Caco-2 (cell line): Measurements from ENCODE around the gene UBE2E3. TPM values are rescaled to one million over a fixed set of nuclear protein-coding genes. Genes with fewer than 3 reads are reported as not detected.

Experiments used
- BruUV-seq: library from RNA; stranded (reverse); fragments of 400-500 nt; replicated peaks from 2 replicates; lab custom pipeline; 2021; lab: Mats Ljungman, UMichigan
- CTCF ChIA-PET: fragments of 300-600 bp; sonication (Branson Sonifier 250); formaldehyde crosslinking; loops from one replicate; lab custom pipeline; 2022; ENCODE audit warnings: antibody characterized with exemption; lab: Charles Lee
- POLR2A ChIA-PET: fragments of 300-600 bp; sonication (Branson Sonifier 250); formaldehyde crosslinking; loops from one replicate; lab custom pipeline; 2022; ENCODE audit warnings: antibody characterized with exemption; lab: Charles Lee
- DNase-seq, 2 experiments: peaks; one replicate each; pipeline versions ENCODE4 v3.0.0 to v3.0.0-alpha.2; 2020 to 2022
- H3K27me3 ChIP-seq: replicated peaks from 2 replicates; pipeline ENCODE4 v1.6.0; 2011; ENCODE audit warnings: low read length; ENCODE audit not compliant: control insufficient read depth, insufficient read depth
- H3K36me3 ChIP-seq: 2 replicates; pipeline ENCODE4 v1.5.1; 2011; ENCODE audit warnings: low read length; ENCODE audit not compliant: control insufficient read depth, insufficient read depth
- H3K4me1 ChIP-seq: fragments of 250-450 bp; sonication (Bioruptor Pico); 2 replicates; pipeline ENCODE4 v1.5.1; 2020; ENCODE audit warnings: mild to moderate bottlenecking
- H3K4me3 ChIP-seq: 2 replicates; pipeline ENCODE4 v1.5.1; 2011; ENCODE audit warnings: low read depth, mild to moderate bottlenecking, control low read depth, low read length
- H3K9me3 ChIP-seq: fragments of 250-450 bp; sonication (Bioruptor Pico); 2 replicates; pipeline ENCODE4 v1.5.1; 2020; ENCODE audit warnings: mild to moderate bottlenecking, moderate library complexity
- H3K27ac Mint-ChIP-seq: one replicate; pipeline ENCODE4 v1.8.0; 2022; ENCODE audit warnings: mixed read lengths; ENCODE audit not compliant: unreplicated experiment
- H3K27me3 Mint-ChIP-seq: one replicate; pipeline ENCODE4 v1.8.0; 2022; ENCODE audit warnings: mixed read lengths; ENCODE audit not compliant: insufficient read depth, unreplicated experiment
- H3K36me3 Mint-ChIP-seq: one replicate; pipeline ENCODE4 v1.8.0; 2022; ENCODE audit warnings: mild to moderate bottlenecking, mixed read lengths; ENCODE audit not compliant: insufficient read depth, unreplicated experiment
- H3K4me1 Mint-ChIP-seq: one replicate; pipeline ENCODE4 v1.8.0; 2022; ENCODE audit warnings: low read depth, mixed read lengths; ENCODE audit not compliant: unreplicated experiment
- H3K4me3 Mint-ChIP-seq: one replicate; pipeline ENCODE4 v1.8.0; 2022; ENCODE audit warnings: mild to moderate bottlenecking, moderate library complexity, mixed read lengths; ENCODE audit not compliant: unreplicated experiment
- H3K9me3 Mint-ChIP-seq: one replicate; pipeline ENCODE4 v1.8.0; 2022; ENCODE audit warnings: mixed read lengths; ENCODE audit not compliant: unreplicated experiment
- CTCF ChIP-seq, 2 experiments: fragments of 200-600 bp in 1 of 2; IDR thresholded peaks; 1 replicate in 1 of 2; 2 replicates in 1 of 2; pipeline versions ENCODE4 v1.5.1 to v1.8.0; 2011 to 2022; ENCODE audit warnings: antibody characterized with exemption in 1 of 2, control low read depth in 1 of 2, inconsistent platforms in 1 of 2, low read depth in 1 of 2, low read length in 1 of 2, mild to moderate bottlenecking in 1 of 2, moderate library complexity in 1 of 2; ENCODE audit not compliant: insufficient read depth in 1 of 2, severe bottlenecking in 1 of 2, unreplicated experiment in 1 of 2
- intact Hi-C: fragments of 100-400 bp; cut with micrococcal nuclease; formaldehyde crosslinking; loops from one replicate; pipeline ENCODE4 v1.10.0; 2022; ENCODE audit not compliant: unreplicated experiment
- total RNA-seq: library from RNA; stranded (reverse); gene quantifications from 2 replicates; pipeline ENCODE4 v1.2.3, GENCODE V29; 2022

The UBE2E3 gene
- total RNA-seq, 1 experiment from 2014 or later: 9.0 TPM

- H3K36me3 Mint-ChIP-seq: no peaks in the 10 kb centered on the region
- BruUV-seq: no TSS peak
These were observed 125.2 kb downstream of the UBE2E3 start for GRCh38 chr2:181105562-181105961.

GRCh38 chr2:181106229-181106628 is 125.8 kb downstream of the UBE2E3 start:
- no peak overlapping the region for H3K27ac Mint-ChIP-seq
- ChIA-PET POLR2A (no interaction called here), CTCF (no interaction called here)
- no peak for DNase-seq
- no peaks in the 10 kb centered on the region for H3K36me3 Mint-ChIP-seq
- no peak for TF ChIP-seq CTCF (IDR thresholded peaks at IDR 0.05; ENCODE audit: insufficient read depth in 1 of 2, low read depth in 1 of 2, low read length in 1 of 2, severe bottlenecking in 1 of 2, unreplicated experiment in 1 of 2)
- Histone ChIP-seq H3K9me3 (no peaks in the 10 kb centered on the region), H3K4me1 (no peaks in the 10 kb centered on the region), H3K27me3 (no peaks in the 10 kb centered on the region), H3K4me3 (no peak overlapping the region), H3K36me3 (no peaks in the 10 kb centered on the region)
- BruUV-seq: no TSS peak
- no peak overlapping the region for H3K4me3 Mint-ChIP-seq
- peaks cover 6% of the 10 kb centered on the region for H3K27me3 Mint-ChIP-seq
- intact Hi-C loops: no loop called here
- no peaks in the 10 kb centered on the region for H3K4me1 Mint-ChIP-seq
- H3K9me3 Mint-ChIP-seq: no peaks in the 10 kb centered on the region

More at GRCh38 chr2:181105562-181105961, 125.2 kb downstream of the UBE2E3 start:
- H3K4me1 ChIP-seq: no peaks in the 10 kb centered on the region
- H3K36me3 ChIP-seq: no peaks in the 10 kb centered on the region
- Mint-ChIP-seq H3K27me3 (peaks cover 6% of the 10 kb centered on the region), H3K4me3 (no peak overlapping the region), H3K9me3 (no peaks in the 10 kb centered on the region), H3K27ac (no peak overlapping the region), H3K4me1 (no peaks in the 10 kb centered on the region)
- H3K27me3 ChIP-seq: no peaks in the 10 kb centered on the region
- no peak for DNase-seq
- intact Hi-C loops: no loop called here
- ChIA-PET CTCF (interaction anchor here (1.2 kb wide), 1 partner anchor 610 kb away, joined by 7 read pairs; no protein-coding TSS in a partner anchor), POLR2A (no interaction called here)
- TF ChIP-seq CTCF (IDR thresholded peaks at IDR 0.05; ENCODE audit: insufficient read depth in 1 of 2, low read depth in 1 of 2, low read length in 1 of 2, severe bottlenecking in 1 of 2, unreplicated experiment in 1 of 2): no peak
- H3K9me3 ChIP-seq: no peaks in the 10 kb centered on the region
- H3K4me3 ChIP-seq: no peak overlapping the region

- intact Hi-C loops: no loop called here
These were observed 126.6 kb downstream of the UBE2E3 start for GRCh38 chr2:181106789-181107627.

More at GRCh38 chr2:181106789-181107627, 126.6 kb downstream of the UBE2E3 start:
- DNase-seq: no peak
- Histone ChIP-seq H3K27me3 (no peaks in the 10 kb centered on the region), H3K4me3 (no peak overlapping the region), H3K4me1 (no peaks in the 10 kb centered on the region), H3K9me3 (no peaks in the 10 kb centered on the region), H3K36me3 (no peaks in the 10 kb centered on the region)
- ChIA-PET CTCF (no interaction called here), POLR2A (no interaction called here)
- BruUV-seq: no TSS peak
- no peaks in the 10 kb centered on the region for H3K9me3 Mint-ChIP-seq
- no peaks in the 10 kb centered on the region for H3K36me3 Mint-ChIP-seq
- H3K27me3 Mint-ChIP-seq: peaks cover 3% of the 10 kb centered on the region
- H3K27ac Mint-ChIP-seq: no peak overlapping the region
- H3K4me1 Mint-ChIP-seq: no peaks in the 10 kb centered on the region
- H3K4me3 Mint-ChIP-seq: no peak overlapping the region
- no peak for TF ChIP-seq CTCF (IDR thresholded peaks at IDR 0.05; ENCODE audit: insufficient read depth in 1 of 2, low read depth in 1 of 2, low read length in 1 of 2, severe bottlenecking in 1 of 2, unreplicated experiment in 1 of 2)
